SU-DHL-6 (cell line): Measurements from ENCODE around the gene RAB3B.

ENCODE experiments used
- H2AFZ ChIP-seq: fragments of 200-600 bp; sonication (generic); 2 replicates; pipeline ENCODE4 v1.6.1; 2014; ENCODE audit warnings: low read depth, mild to moderate bottlenecking, moderate library complexity, mixed read lengths, antibody characterized with exemption, low read length; ENCODE audit not compliant: severe bottlenecking
- H3F3A ChIP-seq: fragments of 200-600 bp; shearing (Covaris generic); 2 replicates; pipeline ENCODE4 v1.6.0; 2016; ENCODE audit warnings: antibody characterized with exemption, mild to moderate bottlenecking; ENCODE audit not compliant: insufficient read depth
- H3K27ac ChIP-seq: fragments of 200-600 bp; sonication (generic); 2 replicates; pipeline ENCODE4 v1.5.1; 2016; ENCODE audit warnings: low read depth, mild to moderate bottlenecking, low read length, moderate library complexity, mixed read lengths
- H3K27me3 ChIP-seq: fragments of 200-600 bp; sonication (generic), shearing (Covaris generic); 2 replicates; pipeline ENCODE4 v1.6.0; 2014; ENCODE audit warnings: mild to moderate bottlenecking, low read length
- H3K36me3 ChIP-seq: fragments of 200-600 bp; sonication (generic); 2 replicates; pipeline ENCODE4 v1.6.1; 2014; ENCODE audit warnings: mild to moderate bottlenecking, low read length, mixed read lengths
- H3K4me2 ChIP-seq: fragments of 300-600, 200-600 bp; shearing (Covaris generic), sonication (generic); 2 replicates; pipeline ENCODE4 v1.6.0; 2014; ENCODE audit warnings: low read length, low read depth, mild to moderate bottlenecking; ENCODE audit not compliant: poor library complexity, severe bottlenecking
- H3K4me3 ChIP-seq: fragments of 200-600 bp; sonication (generic); 2 replicates; pipeline ENCODE4 v1.5.1; 2014; ENCODE audit warnings: antibody characterized with exemption, low read length, mild to moderate bottlenecking, mixed read lengths; ENCODE audit not compliant: insufficient read depth, poor library complexity, severe bottlenecking
- H3K79me2 ChIP-seq: fragments of 200-600 bp; sonication (generic); 2 replicates; pipeline ENCODE4 v1.6.1; 2014; ENCODE audit warnings: mild to moderate bottlenecking, low read length, moderate library complexity; ENCODE audit not compliant: insufficient read depth
- H3K9ac ChIP-seq: fragments of 200-600 bp; sonication (generic); 2 replicates; pipeline ENCODE4 v1.7.0; 2014; ENCODE audit warnings: mild to moderate bottlenecking, low read length
- H3K9me2 ChIP-seq: fragments of 200-600 bp; sonication (generic); replicated peaks from 2 replicates; pipeline ENCODE4 v1.6.1; 2014; ENCODE audit warnings: low read length; ENCODE audit not compliant: insufficient read depth
- H3K9me3 ChIP-seq: fragments of 200-600 bp; sonication (generic); 2 replicates; pipeline ENCODE4 v1.6.1; 2014; ENCODE audit warnings: low read length, mixed read lengths; ENCODE audit not compliant: insufficient read depth
- H4K20me1 ChIP-seq: fragments of 200-600 bp; sonication (generic); 2 replicates; pipeline ENCODE4 v1.6.1; 2014; ENCODE audit warnings: low read depth, mild to moderate bottlenecking, antibody characterized with exemption, low read length, moderate library complexity, mixed read lengths
- CTCF ChIP-seq: fragments of 200-600 bp; sonication (generic); IDR thresholded peaks from one replicate; pipeline ENCODE4 v1.5.1; 2017; ENCODE audit warnings: antibody characterized with exemption, mild to moderate bottlenecking, low read length, moderate library complexity; ENCODE audit not compliant: insufficient read depth, poor library complexity, severe bottlenecking
- EZH2phosphoT487 ChIP-seq: fragments of 200-600 bp; sonication (generic), shearing (Covaris generic); conservative IDR thresholded peaks from 2 replicates; pipeline ENCODE4 v1.6.1; 2018; ENCODE audit warnings: mild to moderate bottlenecking, antibody characterized with exemption, low read length, moderate library complexity, mixed read lengths

Gene RAB3B

GRCh38 chr1:51922040-51922439 is 68.5 kb downstream of the RAB3B start:
- Histone ChIP-seq H3K9me2 (no peaks in the 10 kb centered on the region), H3K9me3 (no peaks in the 10 kb centered on the region), H3F3A (no peaks in the 10 kb centered on the region), H3K36me3 (no peaks in the 10 kb centered on the region), H2AFZ (no peak overlapping the region), H3K27ac (no peak overlapping the region), H4K20me1 (no peaks in the 10 kb centered on the region), H3K9ac (no peak overlapping the region), H3K4me3 (no peak overlapping the region), H3K79me2 (no peaks in the 10 kb centered on the region), H3K4me2 (no peak overlapping the region), H3K27me3 (no peaks in the 10 kb centered on the region)
- no peak for TF ChIP-seq EZH2phosphoT487
- no peak for TF ChIP-seq CTCF

GRCh38 chr1:51920130-51920529 is 70.4 kb downstream of the RAB3B start:
- H3K27ac ChIP-seq, result no peak overlapping the region
- H2AFZ ChIP-seq, result no peak overlapping the region
- H3K9ac ChIP-seq, result no peak overlapping the region
- H3K9me3 ChIP-seq, result no peaks in the 10 kb centered on the region
- no peak overlapping the region for H3K4me2 ChIP-seq
- no peaks in the 10 kb centered on the region for H3K9me2 ChIP-seq
- TF ChIP-seq CTCF, result no peak
- TF ChIP-seq EZH2phosphoT487, result no peak
- H3K4me3 ChIP-seq, result no peak overlapping the region
- no peaks in the 10 kb centered on the region for H3K27me3 ChIP-seq
- no peaks in the 10 kb centered on the region for H3K36me3 ChIP-seq
- no peaks in the 10 kb centered on the region for H4K20me1 ChIP-seq
- H3K79me2 ChIP-seq, result no peaks in the 10 kb centered on the region
- H3F3A ChIP-seq, result no peaks in the 10 kb centered on the region

GRCh38 chr1:51919684-51920083 is 70.8 kb downstream of the RAB3B start:
- H3K4me2 ChIP-seq, result no peak overlapping the region
- H3K4me3 ChIP-seq, result no peak overlapping the region

More at GRCh38 chr1:51919684-51920083, 70.8 kb downstream of the RAB3B start:
- Histone ChIP-seq H4K20me1 (no peaks in the 10 kb centered on the region), H3K9me2 (no peaks in the 10 kb centered on the region), H3K36me3 (no peaks in the 10 kb centered on the region), H3K9ac (no peak overlapping the region), H3K27ac (no peak overlapping the region), H3K27me3 (no peaks in the 10 kb centered on the region), H3K9me3 (no peaks in the 10 kb centered on the region), H3K79me2 (no peaks in the 10 kb centered on the region), H3F3A (no peaks in the 10 kb centered on the region), H2AFZ (no peak overlapping the region)
- TF ChIP-seq EZH2phosphoT487 (no peak), CTCF (no peak)
